NCI-H345 (cell line): ENCODE data around the gene PRKD1.

ENCODE experiments used
- DNase-seq: peaks from one replicate; lab custom pipeline; 2025; lab: John Stamatoyannopoulos, UW

PRKD1 gene

GRCh38 chr14:29603696-29604095, 324.0 kb downstream of the PRKD1 start:
- DNase-seq = no peak

GRCh38 chr14:29601616-29602015, 326.0 kb downstream of the PRKD1 start:
- no peak for DNase-seq

GRCh38 chr14:29587761-29588470, 339.7 kb downstream of the PRKD1 start:
- DNase-seq = peak; percentile 62

- no peak for DNase-seq
Measured at GRCh38 chr14:29587046-29587445, 340.6 kb downstream of the PRKD1 start.

GRCh38 chr14:29584992-29585391, 342.7 kb downstream of the PRKD1 start:
- DNase-seq = peak; percentile 91

- DNase-seq = no peak
Measured at GRCh38 chr14:29580763-29581162, 346.9 kb downstream of the PRKD1 start.

GRCh38 chr14:29579838-29580237, 347.8 kb downstream of the PRKD1 start:
- DNase-seq = no peak

- DNase-seq = no peak
Measured at GRCh38 chr14:29576927-29577326, 350.7 kb downstream of the PRKD1 start.

GRCh38 chr14:29569194-29569593, 358.5 kb downstream of the PRKD1 start:
- no peak for DNase-seq

- no peak for DNase-seq
Measured at GRCh38 chr14:29566194-29566593, 361.5 kb downstream of the PRKD1 start.

GRCh38 chr14:29558516-29558915, 369.1 kb downstream of the PRKD1 start:
- no peak for DNase-seq

GRCh38 chr14:29554335-29554734, 373.3 kb downstream of the PRKD1 start:
- DNase-seq = no peak

- DNase-seq = no peak
Measured at GRCh38 chr14:29553427-29553826, 374.2 kb downstream of the PRKD1 start.

GRCh38 chr14:29548948-29549370, 378.7 kb downstream of the PRKD1 start:
- peak; percentile 81 for DNase-seq

GRCh38 chr14:29545714-29546113, 381.9 kb downstream of the PRKD1 start:
- no peak for DNase-seq

- peak; percentile 17 for DNase-seq
Measured at GRCh38 chr14:29536886-29537511, 390.6 kb downstream of the PRKD1 start.

GRCh38 chr14:29529418-29529817, 398.2 kb downstream of the PRKD1 start:
- DNase-seq = peak; percentile 13

GRCh38 chr14:29528889-29529288, 398.8 kb downstream of the PRKD1 start:
- DNase-seq = peak; percentile 57

GRCh38 chr14:29527286-29527685, 400.4 kb downstream of the PRKD1 start:
- no peak for DNase-seq
